ENCODE measurements around the gene ZBBX. TPM values are rescaled to one million over a fixed set of nuclear protein-coding genes. Genes with fewer than 3 reads are reported as not detected.

The ZBBX gene
- total RNA-seq, 5 donors from 2014 or later (not counting 1 experiment from before 2014, with no cell fraction given): not detected

DNA sequence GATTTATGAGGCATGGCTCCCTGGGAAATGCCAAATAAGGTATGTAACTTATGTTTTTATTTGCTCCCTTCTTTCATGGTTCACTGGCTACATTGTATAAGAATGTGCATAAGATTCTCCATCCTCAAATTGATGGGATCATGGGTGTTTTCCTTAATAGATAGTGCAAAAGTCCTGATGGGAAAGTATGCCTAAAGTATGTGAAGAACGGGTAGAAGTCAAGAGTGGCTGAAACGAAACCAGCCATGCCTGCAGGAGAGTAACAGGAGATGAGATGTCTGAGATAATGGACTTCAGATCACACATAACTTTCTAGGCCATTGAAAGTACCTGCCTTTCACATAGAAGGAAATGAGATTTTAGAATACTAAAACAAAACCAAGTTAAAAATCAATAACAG is 56.5 kb downstream of the ZBBX start:
- H3K9me3 ChIP-seq: no peaks in the 10 kb centered on the region
- DNase-seq: no peak
- H3K27ac Mint-ChIP-seq: no peak overlapping the region
- H3K4me1 Mint-ChIP-seq: no peaks in the 10 kb centered on the region
- no CpG with 5 or more reads among the region's 2 CpGs for WGBS (ENCODE audit: insufficient coverage)
- POLR2A ChIA-PET: no interaction called here
- no peak overlapping the region for H3K4me3 Mint-ChIP-seq
- H3K36me3 ChIP-seq (ENCODE audit: control insufficient read depth in 2 of 2, extremely low read depth in 1 of 2, insufficient read depth in 1 of 2, low read length in 1 of 2): no peaks in the 10 kb centered on the region
- no peak for ATAC-seq (replicated peaks in 1 of 4)
- no peak overlapping the region for H3K27ac ChIP-seq (ENCODE audit: low read length)
- no peaks in the 10 kb centered on the region for H3K36me3 Mint-ChIP-seq
- H3K4me1 ChIP-seq (ENCODE audit: control insufficient read depth in 1 of 2, extremely low read depth in 1 of 2, insufficient read depth in 2 of 2, low read length in 2 of 2): no peaks in the 10 kb centered on the region
- H3K27me3 ChIP-seq (replicated peaks in 1 of 2; ENCODE audit: control insufficient read depth in 2 of 2, extremely low read depth in 1 of 2, insufficient read depth in 2 of 2, low read length in 1 of 2): no peaks in the 10 kb centered on the region
- CTCF ChIA-PET: no interaction called here
- H3K9me3 Mint-ChIP-seq: peaks cover 2 to 6% (median 5%) of the 10 kb centered on the region in 3 donors
- H3K27me3 Mint-ChIP-seq: peaks cover 0 to 4% of the 10 kb centered on the region in 2 donors
- no peak overlapping the region for H3K4me3 ChIP-seq (ENCODE audit: control insufficient read depth in 1 of 2, extremely low read depth in 1 of 2, low read length in 1 of 2)

- Mint-ChIP-seq H3K36me3 (no peaks in the 10 kb centered on the region), H3K9me3 (peaks cover 0 to 6% (median 0%) of the 10 kb centered on the region in 3 donors), H3K27me3 (no peaks in the 10 kb centered on the region), H3K27ac (no peak overlapping the region), H3K4me3 (no peak overlapping the region), H3K4me1 (no peaks in the 10 kb centered on the region)
- WGBS (ENCODE audit: insufficient coverage): no CpG with 5 or more reads among the region's 2 CpGs
- H3K9me3 ChIP-seq: no peaks in the 10 kb centered on the region
- CTCF ChIA-PET: no interaction called here
- no peak overlapping the region for H3K27ac ChIP-seq (ENCODE audit: low read length)
- H3K27me3 ChIP-seq (replicated peaks in 1 of 2; ENCODE audit: control insufficient read depth in 2 of 2, extremely low read depth in 1 of 2, insufficient read depth in 2 of 2, low read length in 1 of 2): no peaks in the 10 kb centered on the region
- no peaks in the 10 kb centered on the region for H3K4me1 ChIP-seq (ENCODE audit: control insufficient read depth in 1 of 2, extremely low read depth in 1 of 2, insufficient read depth in 2 of 2, low read length in 2 of 2)
- ATAC-seq (replicated peaks in 1 of 4) (no peak), DNase-seq (no peak)
- no peaks in the 10 kb centered on the region for H3K36me3 ChIP-seq (ENCODE audit: control insufficient read depth in 2 of 2, extremely low read depth in 1 of 2, insufficient read depth in 1 of 2, low read length in 1 of 2)
- H3K4me3 ChIP-seq (ENCODE audit: control insufficient read depth in 1 of 2, extremely low read depth in 1 of 2, low read length in 1 of 2): no peak overlapping the region
- POLR2A ChIA-PET: no interaction called here
These were observed 61.0 kb downstream of the ZBBX start for GRCh38 chr3:167318996-167319615.

DNA sequence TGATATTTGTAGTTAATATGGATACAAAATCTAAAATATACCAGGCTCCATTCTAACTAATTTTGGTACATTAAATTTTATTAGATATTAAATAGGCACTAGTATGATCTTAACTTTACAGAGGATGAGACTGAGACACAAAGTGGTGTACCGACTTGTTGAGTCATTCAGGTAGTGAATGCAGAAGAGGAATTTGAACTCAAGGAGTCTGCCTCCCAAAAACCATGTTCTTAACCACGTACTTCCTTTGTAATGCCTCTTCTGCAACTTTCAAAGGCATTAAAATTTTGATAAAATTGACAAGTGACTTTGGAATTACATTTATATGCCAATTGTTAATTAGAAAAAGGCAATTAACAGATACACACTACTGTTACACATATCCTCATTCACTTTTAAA is 61.8 kb downstream of the ZBBX start:
- Mint-ChIP-seq H3K4me1 (no peaks in the 10 kb centered on the region), H3K27me3 (no peaks in the 10 kb centered on the region), H3K36me3 (no peaks in the 10 kb centered on the region), H3K4me3 (no peak overlapping the region), H3K9me3 (peaks cover 0 to 6% (median 0%) of the 10 kb centered on the region in 3 donors), H3K27ac (no peak overlapping the region)
- ATAC-seq (replicated peaks in 1 of 4) (no peak), DNase-seq (no peak)
- H3K4me1 ChIP-seq (ENCODE audit: control insufficient read depth in 1 of 2, extremely low read depth in 1 of 2, insufficient read depth in 2 of 2, low read length in 2 of 2): no peaks in the 10 kb centered on the region
- H3K36me3 ChIP-seq (ENCODE audit: control insufficient read depth in 2 of 2, extremely low read depth in 1 of 2, insufficient read depth in 1 of 2, low read length in 1 of 2): no peaks in the 10 kb centered on the region
- POLR2A ChIA-PET: no interaction called here
- no peak overlapping the region for H3K4me3 ChIP-seq (ENCODE audit: control insufficient read depth in 1 of 2, extremely low read depth in 1 of 2, low read length in 1 of 2)
- no peaks in the 10 kb centered on the region for H3K9me3 ChIP-seq
- H3K27me3 ChIP-seq (replicated peaks in 1 of 2; ENCODE audit: control insufficient read depth in 2 of 2, extremely low read depth in 1 of 2, insufficient read depth in 2 of 2, low read length in 1 of 2): no peaks in the 10 kb centered on the region
- CTCF ChIA-PET: no interaction called here
- H3K27ac ChIP-seq (ENCODE audit: low read length): no peak overlapping the region
- no CpG with 5 or more reads among the region's 2 CpGs for WGBS (ENCODE audit: insufficient coverage)

- Mint-ChIP-seq H3K27ac (no peak overlapping the region), H3K27me3 (no peaks in the 10 kb centered on the region), H3K9me3 (peaks cover 0 to 4% (median 3%) of the 10 kb centered on the region in 3 donors), H3K4me1 (no peaks in the 10 kb centered on the region), H3K4me3 (no peak overlapping the region), H3K36me3 (no peaks in the 10 kb centered on the region)
- no peak overlapping the region for H3K4me3 ChIP-seq (ENCODE audit: control insufficient read depth in 1 of 2, extremely low read depth in 1 of 2, low read length in 1 of 2)
- H3K27ac ChIP-seq (ENCODE audit: low read length): no peak overlapping the region
- no CpG with 5 or more reads among the region's 1 CpG for WGBS (ENCODE audit: insufficient coverage)
- DNase-seq (no peak), ATAC-seq (replicated peaks in 1 of 4) (no peak)
- POLR2A ChIA-PET: no interaction called here
- no peaks in the 10 kb centered on the region for H3K36me3 ChIP-seq (ENCODE audit: control insufficient read depth in 2 of 2, extremely low read depth in 1 of 2, insufficient read depth in 1 of 2, low read length in 1 of 2)
- CTCF ChIA-PET: no interaction called here
- no peaks in the 10 kb centered on the region for H3K9me3 ChIP-seq
- H3K4me1 ChIP-seq (ENCODE audit: control insufficient read depth in 1 of 2, extremely low read depth in 1 of 2, insufficient read depth in 2 of 2, low read length in 2 of 2): no peaks in the 10 kb centered on the region
- H3K27me3 ChIP-seq (replicated peaks in 1 of 2; ENCODE audit: control insufficient read depth in 2 of 2, extremely low read depth in 1 of 2, insufficient read depth in 2 of 2, low read length in 1 of 2): no peaks in the 10 kb centered on the region
These were observed 73.8 kb downstream of the ZBBX start for GRCh38 chr3:167306319-167306718.

DNA sequence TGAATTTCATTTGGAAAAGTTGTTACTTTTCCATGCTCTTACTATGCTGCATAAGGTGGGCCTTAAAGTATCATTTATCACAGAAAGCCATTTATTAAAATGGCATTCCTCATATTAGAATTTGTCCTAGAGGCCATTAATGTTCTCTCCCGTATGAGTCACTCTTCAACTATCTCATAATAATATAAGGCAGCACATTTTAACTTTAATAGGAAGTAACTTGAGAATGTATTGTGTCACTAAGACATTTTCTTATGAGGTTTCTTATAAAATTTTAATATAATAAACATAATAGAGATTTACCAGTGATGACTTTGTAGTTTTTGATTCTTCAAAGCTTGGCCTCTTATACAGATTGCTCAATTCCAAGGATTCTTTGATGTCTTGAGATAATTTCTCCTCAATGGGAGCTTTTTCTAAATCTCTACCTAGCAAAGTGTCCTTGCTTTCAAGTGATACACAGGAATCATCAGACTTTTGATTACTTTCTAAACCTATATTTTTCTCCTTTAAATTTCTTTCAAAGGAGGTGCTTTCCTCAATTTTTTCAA is 74.7 kb downstream of the ZBBX start:
- Mint-ChIP-seq H3K36me3 (no peaks in the 10 kb centered on the region), H3K27ac (no peak overlapping the region)
- CTCF ChIA-PET: no interaction called here

DNA sequence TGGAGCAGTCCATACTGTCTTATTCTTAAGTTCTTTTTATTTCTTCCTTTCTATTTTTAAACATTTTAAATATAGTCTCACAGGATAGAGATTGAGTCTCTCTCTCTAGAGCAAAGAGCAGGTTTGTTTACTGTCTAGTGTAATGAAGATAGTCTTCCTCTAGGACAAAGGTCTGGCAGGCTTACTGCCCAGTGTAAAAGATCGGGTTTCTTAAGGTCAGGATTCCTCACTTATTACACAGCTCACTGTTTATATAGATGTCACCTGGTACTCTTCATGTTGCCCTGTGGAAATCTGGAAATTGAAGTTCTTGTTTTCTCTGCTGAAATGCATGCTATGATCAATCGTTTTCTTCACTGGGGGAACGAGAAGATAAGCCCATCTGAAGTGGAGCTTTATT is 76.0 kb downstream of the ZBBX start:
- ATAC-seq (replicated peaks in 1 of 4) (no peak), DNase-seq (no peak)
- Histone ChIP-seq H3K4me3 (ENCODE audit: control insufficient read depth in 1 of 2, extremely low read depth in 1 of 2, low read length in 1 of 2) (no peak overlapping the region), H3K27me3 (replicated peaks in 1 of 2; ENCODE audit: control insufficient read depth in 2 of 2, extremely low read depth in 1 of 2, insufficient read depth in 2 of 2, low read length in 1 of 2) (no peaks in the 10 kb centered on the region), H3K36me3 (ENCODE audit: control insufficient read depth in 2 of 2, extremely low read depth in 1 of 2, insufficient read depth in 1 of 2, low read length in 1 of 2) (no peaks in the 10 kb centered on the region), H3K9me3 (no peaks in the 10 kb centered on the region), H3K27ac (ENCODE audit: low read length) (no peak overlapping the region), H3K4me1 (ENCODE audit: control insufficient read depth in 1 of 2, extremely low read depth in 1 of 2, insufficient read depth in 2 of 2, low read length in 2 of 2) (no peaks in the 10 kb centered on the region)
- Mint-ChIP-seq H3K27me3 (no peaks in the 10 kb centered on the region), H3K9me3 (no peaks in the 10 kb centered on the region), H3K27ac (no peak overlapping the region), H3K4me1 (no peaks in the 10 kb centered on the region), H3K36me3 (no peaks in the 10 kb centered on the region), H3K4me3 (no peak overlapping the region)
- CTCF ChIA-PET: no interaction called here
- POLR2A ChIA-PET: no interaction called here
- no CpG with 5 or more reads among the region's 3 CpGs for WGBS (ENCODE audit: insufficient coverage)

More for the DNA sequence above, 74.7 kb downstream of the ZBBX start:
- H3K27me3 Mint-ChIP-seq: no peaks in the 10 kb centered on the region
- Histone ChIP-seq H3K36me3 (ENCODE audit: control insufficient read depth in 2 of 2, extremely low read depth in 1 of 2, insufficient read depth in 1 of 2, low read length in 1 of 2) (no peaks in the 10 kb centered on the region), H3K27ac (ENCODE audit: low read length) (no peak overlapping the region), H3K4me3 (ENCODE audit: control insufficient read depth in 1 of 2, extremely low read depth in 1 of 2, low read length in 1 of 2) (no peak overlapping the region), H3K27me3 (replicated peaks in 1 of 2; ENCODE audit: control insufficient read depth in 2 of 2, extremely low read depth in 1 of 2, insufficient read depth in 2 of 2, low read length in 1 of 2) (no peaks in the 10 kb centered on the region), H3K9me3 (no peaks in the 10 kb centered on the region), H3K4me1 (ENCODE audit: control insufficient read depth in 1 of 2, extremely low read depth in 1 of 2, insufficient read depth in 2 of 2, low read length in 2 of 2) (no peaks in the 10 kb centered on the region)
- POLR2A ChIA-PET: no interaction called here
- no peak for ATAC-seq (replicated peaks in 1 of 4)
- no peak overlapping the region for H3K4me3 Mint-ChIP-seq
- no peak for DNase-seq
- WGBS (ENCODE audit: insufficient coverage): no CpG with 5 or more reads among the region's 1 CpG
- peaks cover 0 to 4% (median 3%) of the 10 kb centered on the region in 3 donors for H3K9me3 Mint-ChIP-seq
- no peaks in the 10 kb centered on the region for H3K4me1 Mint-ChIP-seq

- H3K4me1 Mint-ChIP-seq: no peaks in the 10 kb centered on the region
- no peaks in the 10 kb centered on the region for H3K36me3 Mint-ChIP-seq
- no peaks in the 10 kb centered on the region for H3K27me3 Mint-ChIP-seq
- no peak overlapping the region for H3K27ac Mint-ChIP-seq
- Histone ChIP-seq H3K4me1 (ENCODE audit: control insufficient read depth in 1 of 2, extremely low read depth in 1 of 2, insufficient read depth in 2 of 2, low read length in 2 of 2) (no peaks in the 10 kb centered on the region), H3K4me3 (ENCODE audit: control insufficient read depth in 1 of 2, extremely low read depth in 1 of 2, low read length in 1 of 2) (no peak overlapping the region), H3K27me3 (replicated peaks in 1 of 2; ENCODE audit: control insufficient read depth in 2 of 2, extremely low read depth in 1 of 2, insufficient read depth in 2 of 2, low read length in 1 of 2) (no peaks in the 10 kb centered on the region), H3K27ac (ENCODE audit: low read length) (no peak overlapping the region), H3K9me3 (no peaks in the 10 kb centered on the region), H3K36me3 (ENCODE audit: control insufficient read depth in 2 of 2, extremely low read depth in 1 of 2, insufficient read depth in 1 of 2, low read length in 1 of 2) (no peaks in the 10 kb centered on the region)
- DNase-seq: no peak
- ChIA-PET CTCF (no interaction called here), POLR2A (no interaction called here)
- H3K9me3 Mint-ChIP-seq: no peaks in the 10 kb centered on the region
- no peak overlapping the region for H3K4me3 Mint-ChIP-seq
- ATAC-seq (replicated peaks in 1 of 4): no peak
- whole genome bisulfite sequencing (ENCODE audit: insufficient coverage): no CpG with 5 or more reads among the region's 2 CpGs
These were observed 77.4 kb downstream of the ZBBX start for GRCh38 chr3:167302678-167303077.
